Right cardiac atrium (tissue), 5 donors: ENCODE measurements around the gene RDH13. TPM values are rescaled to one million over a fixed set of nuclear protein-coding genes. Genes with fewer than 3 reads are reported as not detected.
A peak's percentile ranks its signal among the peaks of the same experiment; 100 is the strongest.
"Not testable (repeated sequence)": the region's sequence is repeated elsewhere in the genome, so short reads cannot be mapped to it uniquely, and the experiment has no call there.

ENCODE experiments used
- ATAC-seq, 2 donors: fragments of 200-7000 bp; cut with Tn5 transposase; one replicate each; pipeline versions ENCODE4 v1.8.0 to v1.9.1; 2020; ENCODE audit warnings: moderate library complexity in 2 of 2, mild to moderate bottlenecking in 1 of 2
- DNase-seq, 3 donors: peaks; one replicate each; pipeline ENCODE4 v3.0.0-alpha.2; 2020
- H3K27ac ChIP-seq: one replicate; pipeline ENCODE4 v1.5.1; 2013; ENCODE audit warnings: mild to moderate bottlenecking, low read length, control low read depth, moderate library complexity
- H3K27me3 ChIP-seq: one replicate; pipeline ENCODE4 v1.6.1; 2013; ENCODE audit not compliant: control insufficient read depth, insufficient read depth
- H3K4me1 ChIP-seq: one replicate; pipeline ENCODE4 v1.6.1; 2013; ENCODE audit warnings: low read length; ENCODE audit not compliant: control insufficient read depth, insufficient read depth
- H3K4me3 ChIP-seq: one replicate; pipeline ENCODE4 v1.5.1; 2013; ENCODE audit warnings: low read length, control low read depth
- H3K9me3 ChIP-seq: one replicate; pipeline ENCODE4 v1.6.1; 2013; ENCODE audit warnings: low read length; ENCODE audit not compliant: control insufficient read depth
- WGBS: extraction: QIAGEN DNeasy Blood & Tissue Kit; methylation state at CpG from one replicate; pipeline ENCODE4 v1.1.7; 2013; 5-methylcytosine and 5-hydroxymethylcytosine counted together
- intact Hi-C, 4 donors: fragments of 100-400 bp; cut with DNase I; formaldehyde crosslinking; loops; one replicate each; pipeline versions ENCODE4 v1.11.0 to v1.14.0; 2022 to 2023
- polyA plus RNA-seq: library from polyadenylated mRNA; stranded (reverse); fragments of 200-250 nt; gene quantifications from one replicate; pipeline ENCODE4 v1.2.3, GENCODE V29; 2013
- total RNA-seq, 4 donors: library from RNA; stranded (reverse); fragmentation: NEBNext Ultra II Directional; extraction: Animal tissue kit (Norgen Biotek cat#: 25700); gene quantifications; one replicate each; pipeline ENCODE4 v1.2.1, GENCODE V29; 2021
- donor health status: healthy with polysubstance abuse.
- donor health status: DM: no; HTN: yes; CAD: no.
- donor health status: DM: no; HTN: no; CAD: no.
- donor health status: DM: no; HTN: yes; CAD: no; lungs with severe emphysema.
- donor health status: DM: yes; HTN: yes; CAD: no.

Gene RDH13
- total and polyA plus RNA-seq, 5 donors, result 25.5 to 42.6 (median 30.1) TPM

DNA sequence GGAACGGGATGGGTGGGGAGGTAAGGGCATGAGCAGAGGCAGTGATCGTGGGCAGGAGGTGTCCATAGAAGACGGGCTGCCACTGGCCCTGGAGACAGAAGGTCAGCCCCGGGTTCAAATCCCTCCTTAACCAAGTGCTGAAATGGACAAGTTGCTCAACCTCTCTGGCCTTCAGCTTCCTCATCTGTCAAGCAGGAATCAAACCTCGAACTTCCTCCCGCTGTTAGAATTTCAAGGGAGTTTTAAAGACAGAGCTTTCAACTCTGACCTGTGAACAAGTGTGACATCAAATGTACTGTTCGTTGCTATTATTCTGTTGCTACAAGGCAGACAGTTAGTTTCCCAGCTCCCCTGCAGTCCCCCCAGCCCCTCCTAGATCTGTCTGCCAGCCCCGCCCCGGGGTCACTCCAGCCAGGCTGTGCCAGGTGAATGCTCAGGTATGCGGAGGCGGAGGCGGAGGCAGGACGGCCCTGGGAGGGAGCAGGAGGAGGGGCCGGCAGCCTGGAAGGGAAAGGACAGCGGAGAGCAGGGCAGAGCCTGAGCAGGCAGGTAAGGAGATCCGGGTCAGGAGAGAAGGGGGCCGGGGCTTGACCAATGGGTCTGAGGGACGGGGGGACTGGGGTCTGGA, 12.5 kb upstream of the RDH13 start, which contains the start of gene EPS8L1:
Gene EPS8L1, plus strand, starts transcription at position 499 of the 628 bp plus-strand sequence. CDS start 576 bp downstream, outside the sequence.
- ATAC-seq, result peak in 1 of 2 donors; percentile 30
- Histone ChIP-seq H3K27me3 (no peaks in the 10 kb centered on the region), H3K4me1 (peaks cover 2% of the 10 kb centered on the region), H3K4me3 (no peak within 1 kb of the TSS), H3K27ac (no peak within 1 kb of the TSS), H3K9me3 (no peaks in the 10 kb centered on the region)
- WGBS, result 40% methylated on average over 18 of the region's 18 CpGs
- DNase-seq, result peak in 1 of 3 donors; percentile 36
- intact Hi-C loops, result no loop called here

DNA sequence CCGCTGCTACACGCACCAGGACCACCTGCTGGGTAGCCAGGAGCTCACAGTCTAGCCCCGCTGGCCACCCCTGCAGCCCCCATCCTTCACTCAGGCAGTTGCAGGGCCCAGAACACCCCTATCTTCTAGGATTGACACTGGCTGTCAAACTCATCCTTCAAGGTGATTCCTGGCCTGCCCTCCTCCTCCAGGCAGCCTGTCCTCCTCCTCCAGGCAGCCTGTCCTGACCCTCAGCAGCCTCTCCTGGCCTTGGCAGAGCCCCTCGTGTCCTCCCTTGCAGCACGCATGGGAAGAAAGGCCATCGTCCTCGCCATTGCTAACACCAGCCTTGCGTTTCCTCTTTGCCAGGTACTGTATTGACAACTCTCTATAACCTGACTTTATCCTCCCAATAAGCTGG, 9.0 kb upstream of the RDH13 start:
- H3K27me3 ChIP-seq, result no peaks in the 10 kb centered on the region
- no peaks in the 10 kb centered on the region for H3K4me1 ChIP-seq
- no peak for DNase-seq
- H3K27ac ChIP-seq, result no peak overlapping the region
- WGBS, result 61% methylated on average over 8 of the region's 8 CpGs
- no peaks in the 10 kb centered on the region for H3K9me3 ChIP-seq
- intact Hi-C loops, result no loop called here
- ATAC-seq, result no peak
- H3K4me3 ChIP-seq, result no peak overlapping the region

DNA sequence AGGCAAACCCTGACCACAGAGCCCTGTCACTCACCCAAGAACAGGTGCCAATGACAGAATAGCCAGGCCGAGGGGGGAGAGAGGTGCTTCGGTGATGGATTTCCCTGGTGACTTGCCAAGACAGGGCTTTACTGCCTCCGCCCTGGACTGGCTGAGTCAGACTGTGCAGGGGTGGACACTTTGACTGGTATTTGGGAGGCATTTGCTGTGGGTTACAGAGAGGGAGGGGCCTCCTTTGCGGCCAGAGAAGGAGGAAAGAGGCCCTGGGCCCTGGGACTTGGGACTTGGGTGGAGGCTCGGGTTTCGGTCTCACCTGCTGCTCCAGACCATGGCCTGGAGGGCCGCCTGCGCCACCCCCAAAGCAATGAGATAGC, 8.2 kb upstream of the RDH13 start:
- DNase-seq, result peak in 1 of 3 donors; percentile 32
- H3K4me1 ChIP-seq, result no peaks in the 10 kb centered on the region
- peak; percentile 29 to 64 for ATAC-seq
- H3K27me3 ChIP-seq, result no peaks in the 10 kb centered on the region
- intact Hi-C loops, result no loop called here
- no peak overlapping the region for H3K4me3 ChIP-seq
- WGBS, result 54% methylated on average over 8 of the region's 8 CpGs
- no peak overlapping the region for H3K27ac ChIP-seq
- H3K9me3 ChIP-seq, result no peaks in the 10 kb centered on the region

DNA sequence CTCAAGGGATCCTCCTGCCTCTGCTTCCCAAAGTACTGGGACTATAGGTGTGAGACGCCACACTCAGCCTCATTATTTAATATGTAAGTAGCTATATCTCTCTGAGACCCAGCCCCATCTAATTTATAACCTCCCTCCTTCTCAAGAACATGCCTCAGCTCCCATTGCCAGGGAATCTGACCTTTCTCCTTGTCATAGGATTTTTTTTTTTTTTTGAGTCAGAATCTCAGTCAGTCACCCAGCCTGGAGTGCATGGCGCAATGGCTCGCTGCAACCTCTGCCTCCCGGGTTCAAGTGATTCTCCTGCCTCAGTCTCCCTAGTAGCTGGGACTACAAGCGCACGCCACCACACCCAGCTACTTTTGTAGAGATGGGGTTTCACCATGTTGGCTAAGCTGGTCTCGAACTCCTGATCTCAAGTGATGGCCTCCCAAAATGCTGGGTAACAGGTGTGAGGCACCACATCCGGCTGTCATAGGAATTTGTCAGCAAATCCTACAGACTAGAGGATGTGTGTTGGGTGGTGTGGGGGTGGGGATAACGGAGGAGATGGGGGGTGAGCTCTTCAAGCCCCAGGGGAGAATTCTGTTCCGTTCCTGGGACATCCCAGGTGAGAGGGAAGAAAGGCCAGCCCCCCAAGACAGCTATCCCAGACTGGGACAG, 7.6 kb upstream of the RDH13 start:
- H3K4me1 ChIP-seq, result no peaks in the 10 kb centered on the region
- H3K4me3 ChIP-seq, result no peak overlapping the region
- H3K27ac ChIP-seq, result no peak overlapping the region
- WGBS, result 83% methylated on average over 10 of the region's 10 CpGs
- no peaks in the 10 kb centered on the region for H3K27me3 ChIP-seq
- H3K9me3 ChIP-seq, result no peaks in the 10 kb centered on the region
- peak in 1 of 3 donors; percentile 9 for DNase-seq
- ATAC-seq, result no peak
- intact Hi-C loops, result no loop called here

DNA sequence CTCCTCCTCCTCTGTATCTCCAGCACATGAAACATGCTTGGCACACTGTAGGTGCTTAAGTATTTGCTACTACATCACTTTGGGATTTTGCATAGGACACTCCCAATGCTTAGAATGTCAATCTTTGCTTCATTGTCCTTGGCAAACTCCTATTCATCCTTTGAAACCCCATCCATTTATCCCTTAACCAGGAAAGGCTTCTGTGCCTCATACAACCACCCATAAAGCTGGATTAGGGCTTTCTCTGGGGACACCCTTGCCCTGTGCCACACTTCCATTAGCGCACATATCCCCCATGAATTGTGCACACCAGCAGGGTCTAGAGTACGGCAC, 6.9 kb upstream of the RDH13 start:
- H3K4me3 ChIP-seq, result no peak overlapping the region
- intact Hi-C loops, result no loop called here
- no peak overlapping the region for H3K27ac ChIP-seq
- no peaks in the 10 kb centered on the region for H3K4me1 ChIP-seq
- 94% methylated on average over 2 of the region's 2 CpGs for WGBS
- DNase-seq, result no peak
- ATAC-seq, result no peak
- H3K9me3 ChIP-seq, result no peaks in the 10 kb centered on the region
- H3K27me3 ChIP-seq, result no peaks in the 10 kb centered on the region

DNA sequence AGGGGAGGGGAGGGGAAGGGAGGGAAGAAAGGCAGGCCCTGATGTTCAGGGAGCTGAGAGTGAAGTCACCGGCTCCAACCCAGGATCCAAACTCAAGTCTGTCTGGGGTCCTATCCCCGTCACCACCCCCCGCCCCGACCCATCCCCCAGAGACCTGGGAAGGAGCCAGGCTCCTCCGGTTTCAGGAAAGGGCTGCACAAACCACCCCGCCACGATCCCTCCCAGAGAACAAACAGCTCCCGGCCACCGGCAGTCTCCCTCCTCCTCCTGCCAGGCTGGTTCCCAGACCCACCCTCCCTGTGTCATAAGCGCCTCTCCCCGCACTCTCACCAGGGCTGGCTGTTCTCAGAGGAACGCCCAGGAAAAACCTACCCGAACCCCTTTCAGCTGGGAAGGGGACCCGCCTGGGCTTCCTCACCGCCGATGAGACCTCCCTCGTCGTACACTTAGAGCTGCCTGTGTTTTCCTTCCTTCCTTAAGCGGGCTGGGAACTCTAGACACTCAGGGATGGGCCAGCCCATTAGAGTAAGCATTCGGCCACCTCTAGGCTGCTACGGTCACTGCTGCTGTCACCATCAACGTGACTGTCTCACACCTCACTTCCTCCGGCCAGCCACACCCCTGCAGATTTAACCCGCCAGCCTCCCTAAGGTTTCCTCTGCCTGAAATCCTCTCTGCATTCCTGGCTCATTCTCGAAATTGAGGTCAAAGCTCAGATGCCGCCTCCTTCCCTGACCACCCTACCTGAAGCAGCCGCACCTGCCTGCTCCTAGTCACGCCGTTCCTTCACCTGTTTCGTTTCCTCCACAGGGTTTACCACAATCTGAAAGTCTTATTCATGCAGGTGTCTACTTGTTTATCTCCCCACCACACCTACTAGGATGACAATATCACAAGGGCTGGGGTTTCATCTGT, 6.3 kb upstream of the RDH13 start:
- Histone ChIP-seq H3K4me3 (no peak overlapping the region), H3K27ac (no peak overlapping the region), H3K9me3 (no peaks in the 10 kb centered on the region), H3K27me3 (no peaks in the 10 kb centered on the region), H3K4me1 (no peaks in the 10 kb centered on the region)
- ATAC-seq, result peak; percentile 65 to 89
- intact Hi-C loops, result no loop called here
- WGBS, result 7% methylated on average over 30 of the region's 30 CpGs
- peak; percentile 51 to 73 (median 68) for DNase-seq

DNA sequence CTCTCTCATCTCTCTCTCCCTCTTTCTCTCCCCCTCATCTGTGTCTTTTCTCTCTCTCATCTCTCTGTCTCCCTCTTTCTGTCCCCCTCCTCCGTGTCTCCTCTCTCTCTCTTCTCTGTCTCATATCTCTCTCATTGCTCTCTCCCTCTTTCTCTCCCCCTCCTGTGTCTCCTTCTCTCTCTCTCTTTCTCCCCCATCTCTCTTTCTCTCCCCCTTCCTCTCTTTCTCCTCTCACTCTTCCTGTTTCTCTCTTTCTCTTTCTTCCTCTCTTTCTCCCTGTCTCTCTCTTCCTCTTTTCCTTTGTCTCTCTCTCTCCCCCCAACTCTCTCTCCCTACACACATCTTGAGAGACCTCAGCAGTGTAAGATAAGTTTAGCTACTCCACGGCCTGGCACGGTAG, 4.9 kb upstream of the RDH13 start:
- no peaks in the 10 kb centered on the region for H3K9me3 ChIP-seq
- no peaks in the 10 kb centered on the region for H3K27me3 ChIP-seq
- WGBS, result 25% methylated on average over 3 of the region's 3 CpGs
- H3K27ac ChIP-seq, result no peak overlapping the region
- H3K4me1 ChIP-seq, result no peaks in the 10 kb centered on the region
- H3K4me3 ChIP-seq, result no peak overlapping the region
- intact Hi-C loops, result no loop called here
- DNase-seq (no peak), ATAC-seq (no peak)

DNA sequence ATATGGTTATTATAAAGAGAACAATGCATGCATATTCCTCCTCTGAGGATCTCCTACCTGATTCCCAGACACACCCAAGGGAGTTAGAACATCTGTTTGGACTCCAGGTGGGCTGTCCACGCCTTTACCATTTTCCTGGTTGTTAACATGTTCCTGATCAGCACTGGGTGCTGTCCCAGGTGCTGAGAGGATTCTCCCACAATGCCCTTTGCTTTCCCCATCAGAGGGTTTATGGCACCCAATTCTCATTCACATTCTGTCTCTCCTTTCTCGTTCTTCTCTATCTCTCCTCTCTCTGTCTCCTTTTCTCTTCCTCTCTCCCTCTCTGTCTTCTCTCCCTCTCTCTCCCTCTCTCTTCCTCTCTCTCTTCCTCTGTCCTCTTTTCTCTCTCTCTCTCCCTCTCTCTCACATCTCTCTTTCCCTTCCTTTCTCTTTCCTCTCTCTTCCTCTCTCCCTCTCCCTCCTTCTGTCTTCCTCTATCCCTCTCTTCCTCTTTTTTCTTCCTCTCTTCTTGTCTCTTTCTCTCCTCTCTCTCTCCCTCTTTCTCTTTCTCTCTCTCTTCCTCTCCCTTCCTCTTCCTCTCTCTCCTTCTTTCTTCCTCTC, 3.3 kb upstream of the RDH13 start:
- 18% methylated on average over 2 of the region's 2 CpGs for whole genome bisulfite sequencing
- ATAC-seq, result no peak
- no peaks in the 10 kb centered on the region for H3K27me3 ChIP-seq
- no peaks in the 10 kb centered on the region for H3K4me1 ChIP-seq
- peak in 1 of 3 donors; percentile 2 for DNase-seq
- H3K9me3 ChIP-seq, result no peaks in the 10 kb centered on the region
- no peak overlapping the region for H3K4me3 ChIP-seq
- no peak overlapping the region for H3K27ac ChIP-seq
- intact Hi-C loops, result no loop called here

DNA sequence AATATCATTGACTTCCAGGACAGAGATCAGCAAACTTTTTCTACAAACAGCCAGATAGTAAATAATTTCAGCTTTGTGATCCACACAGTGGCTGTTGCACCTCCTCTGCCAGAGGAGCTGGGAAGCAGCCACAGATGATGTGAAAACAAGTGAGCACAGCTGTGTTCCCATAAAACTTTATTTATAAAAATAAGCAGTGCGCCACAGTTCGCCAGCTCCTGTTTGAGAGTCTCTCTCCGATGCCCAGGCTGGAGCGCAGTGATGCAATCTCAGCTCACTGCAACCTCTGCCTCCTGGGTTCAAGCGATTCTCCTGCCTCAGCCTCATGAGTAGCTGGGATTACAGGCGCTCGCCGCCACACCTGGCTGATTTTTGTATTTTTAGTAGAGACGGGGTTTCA, 2.6 kb upstream of the RDH13 start:
- H3K4me1 ChIP-seq, H3K9me3 ChIP-seq, H3K4me3 ChIP-seq, H3K27me3 ChIP-seq, intact Hi-C loops, H3K27ac ChIP-seq, ATAC-seq: not testable (repeated sequence)
- DNase-seq, result peak in 1 of 3 donors; percentile 6
- WGBS, result 85% methylated on average over 9 of the region's 9 CpGs

DNA sequence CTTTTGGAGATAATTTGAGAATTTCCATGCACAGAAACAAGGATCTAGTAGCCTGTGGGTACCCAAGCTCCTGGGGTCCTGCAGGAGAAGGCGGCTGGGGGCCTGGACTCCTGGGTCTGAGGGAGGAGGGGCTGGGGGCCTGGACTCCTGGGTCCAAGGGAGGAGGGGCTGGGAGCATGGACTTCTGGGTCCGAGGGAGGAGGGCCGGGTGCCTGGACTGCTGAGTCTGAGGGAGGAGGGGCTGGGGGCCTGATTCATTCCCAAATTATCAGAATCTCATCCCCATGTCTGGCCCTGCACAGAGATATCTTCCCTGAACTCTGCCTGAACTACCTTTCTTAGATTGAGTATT, 520 bp upstream of the RDH13 start:
- H3K27ac ChIP-seq, result no peak overlapping the region
- H3K4me1 ChIP-seq, result no peaks in the 10 kb centered on the region
- no peaks in the 10 kb centered on the region for H3K27me3 ChIP-seq
- ATAC-seq (no peak), DNase-seq (peak in 1 of 3 donors; percentile 55)
- no peaks in the 10 kb centered on the region for H3K9me3 ChIP-seq
- H3K4me3 ChIP-seq, result peak overlapping the region; percentile 17
- intact Hi-C loops, result no loop called here
- WGBS, result 68% methylated on average over 3 of the region's 3 CpGs

DNA sequence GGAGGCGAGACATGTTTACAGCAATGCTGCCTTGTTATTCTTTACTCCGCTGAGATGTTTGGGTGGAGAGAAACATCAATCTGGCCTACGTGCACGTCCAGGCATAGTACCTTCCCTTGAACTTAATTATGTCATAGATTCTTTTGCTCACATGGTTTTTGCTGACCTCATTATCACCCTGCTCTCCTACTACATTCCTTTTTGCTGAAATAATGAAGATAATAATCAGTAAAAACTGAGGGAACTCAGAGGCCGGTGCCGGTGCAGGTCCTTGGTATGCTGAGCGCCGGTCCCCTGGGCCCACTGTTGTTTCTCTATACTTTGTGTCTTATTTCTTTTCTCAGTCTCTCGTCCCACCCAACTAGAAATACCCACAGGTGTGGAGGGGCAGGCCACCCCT, 2.7 kb downstream of the RDH13 start:
- WGBS, result 63% methylated on average over 9 of the region's 9 CpGs
- H3K4me1 ChIP-seq, ATAC-seq, H3K4me3 ChIP-seq, intact Hi-C loops, H3K9me3 ChIP-seq, H3K27me3 ChIP-seq, H3K27ac ChIP-seq: not testable (repeated sequence)
- peak in 1 of 3 donors; percentile 16 for DNase-seq
